Heart left ventricle (tissue), 13 donors: ENCODE data around the gene LANCL1.

Source experiments
- POLR2A ChIP-seq, 2 donors: fragments of 450-650 bp; IDR thresholded peaks; one replicate each; pipeline ENCODE4 v1.6.1; 2017; ENCODE audit warnings: antibody characterized with exemption in 2 of 2, mild to moderate bottlenecking in 2 of 2, moderate library complexity in 2 of 2
- TF ChIP-seq, protein P1 (sequence below), 12 donors: fragments of 200-600 bp; sonication (generic) in 4 of 12; IDR thresholded peaks; one replicate each; pipeline versions ENCODE4 v1.5.0 to v1.8.0; 2018 to 2022; ENCODE audit warnings: antibody characterized with exemption in 12 of 12, mild to moderate bottlenecking in 5 of 12
- donor health status: ischemic (EF 13 %, LVEDD 7.1; RV severe dilation, severe dysfunction).
- donor health status: DM: no; HTN: yes; CAD: no.
- donor health status: DM: no; HTN: no; CAD: no.
- donor health status: ischemic (EF 25% LVEDD 6.9; RV normal size, moderate dysfunction).
- donor health status: ischemic (EF 25% LVEDD 5.7; RV mildly dilated, moderate dysfunction).
- donor health status: ischemic (EF 35%, LVEDD 5.7; RV mildly dilated, moderate dysfunction).
- donor health status: nonischemic (EF 11% LVEDD 7.7; RV severe dilation, severe dysfunction).
- donor health status: DM: yes; HTN: yes; CAD: no.
- donor health status: PGD.
- donor health status: ischemic (EF 29% LVEDD 5.4; RV normal size, mild dysfunction).
- donor health status: nonischemic (EF 23%, LVEDD 6.1; RV moderate dilation, normal function).

- no peak for TF ChIP-seq POLR2A (IDR thresholded peaks at IDR 0.05)
- TF ChIP-seq, protein P1, sequence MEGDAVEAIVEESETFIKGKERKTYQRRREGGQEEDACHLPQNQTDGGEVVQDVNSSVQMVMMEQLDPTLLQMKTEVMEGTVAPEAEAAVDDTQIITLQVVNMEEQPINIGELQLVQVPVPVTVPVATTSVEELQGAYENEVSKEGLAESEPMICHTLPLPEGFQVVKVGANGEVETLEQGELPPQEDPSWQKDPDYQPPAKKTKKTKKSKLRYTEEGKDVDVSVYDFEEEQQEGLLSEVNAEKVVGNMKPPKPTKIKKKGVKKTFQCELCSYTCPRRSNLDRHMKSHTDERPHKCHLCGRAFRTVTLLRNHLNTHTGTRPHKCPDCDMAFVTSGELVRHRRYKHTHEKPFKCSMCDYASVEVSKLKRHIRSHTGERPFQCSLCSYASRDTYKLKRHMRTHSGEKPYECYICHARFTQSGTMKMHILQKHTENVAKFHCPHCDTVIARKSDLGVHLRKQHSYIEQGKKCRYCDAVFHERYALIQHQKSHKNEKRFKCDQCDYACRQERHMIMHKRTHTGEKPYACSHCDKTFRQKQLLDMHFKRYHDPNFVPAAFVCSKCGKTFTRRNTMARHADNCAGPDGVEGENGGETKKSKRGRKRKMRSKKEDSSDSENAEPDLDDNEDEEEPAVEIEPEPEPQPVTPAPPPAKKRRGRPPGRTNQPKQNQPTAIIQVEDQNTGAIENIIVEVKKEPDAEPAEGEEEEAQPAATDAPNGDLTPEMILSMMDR (IDR thresholded peaks at IDR 0.05), result no peak
Observed at GRCh38 chr2:210459880-210460279, 16.7 kb downstream of the LANCL1 start.
